Transverse colon (tissue), 4 donors: ENCODE data around the gene BCAM.

Experiments used
- POLR2A ChIP-seq: fragments of 450-650 bp; IDR thresholded peaks from one replicate; pipeline ENCODE4 v1.6.1; 2016; ENCODE audit warnings: antibody characterized with exemption, mild to moderate bottlenecking, moderate library complexity
- POLR2AphosphoS5 ChIP-seq, 3 donors: sonication (generic); formaldehyde crosslinking; IDR thresholded peaks; one replicate each; pipeline ENCODE4 v1.6.1; 2016; ENCODE audit warnings: antibody characterized with exemption in 3 of 3
- TF ChIP-seq, protein P1 (sequence below), 5 experiments: fragments of 200-600 bp in 3 of 5; fragments of 450-650 bp in 2 of 5; sonication (generic) in 3 of 5; IDR thresholded peaks; 1 replicate in 2 of 5; 2 replicates in 3 of 5; pipeline ENCODE4 v1.5.1; 2016 to 2017; ENCODE audit warnings: antibody characterized with exemption in 5 of 5, inconsistent platforms in 3 of 5, mild to moderate bottlenecking in 2 of 5, moderate library complexity in 1 of 5

DNA sequence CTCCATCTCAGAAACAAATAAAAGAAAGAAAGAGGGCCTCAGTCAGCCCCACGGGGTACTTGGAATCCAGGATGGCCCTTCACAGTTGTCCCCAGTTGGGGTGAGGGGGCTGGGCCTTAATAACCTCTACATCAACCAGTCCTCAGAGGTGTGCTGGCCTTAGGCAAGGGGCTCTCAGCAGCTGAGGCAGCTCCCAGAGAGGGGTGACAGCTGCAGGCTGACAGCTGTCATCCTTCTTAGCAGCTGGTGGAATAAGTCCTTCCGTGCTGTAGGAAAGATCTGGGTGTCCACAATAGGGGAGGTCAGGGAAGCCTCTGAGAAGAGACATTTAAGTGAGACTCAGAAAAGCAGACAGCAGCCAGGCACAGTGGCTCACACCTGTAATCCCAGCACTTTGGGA lies 7.4 kb downstream of the BCAM start:
- TF ChIP-seq, protein P1, sequence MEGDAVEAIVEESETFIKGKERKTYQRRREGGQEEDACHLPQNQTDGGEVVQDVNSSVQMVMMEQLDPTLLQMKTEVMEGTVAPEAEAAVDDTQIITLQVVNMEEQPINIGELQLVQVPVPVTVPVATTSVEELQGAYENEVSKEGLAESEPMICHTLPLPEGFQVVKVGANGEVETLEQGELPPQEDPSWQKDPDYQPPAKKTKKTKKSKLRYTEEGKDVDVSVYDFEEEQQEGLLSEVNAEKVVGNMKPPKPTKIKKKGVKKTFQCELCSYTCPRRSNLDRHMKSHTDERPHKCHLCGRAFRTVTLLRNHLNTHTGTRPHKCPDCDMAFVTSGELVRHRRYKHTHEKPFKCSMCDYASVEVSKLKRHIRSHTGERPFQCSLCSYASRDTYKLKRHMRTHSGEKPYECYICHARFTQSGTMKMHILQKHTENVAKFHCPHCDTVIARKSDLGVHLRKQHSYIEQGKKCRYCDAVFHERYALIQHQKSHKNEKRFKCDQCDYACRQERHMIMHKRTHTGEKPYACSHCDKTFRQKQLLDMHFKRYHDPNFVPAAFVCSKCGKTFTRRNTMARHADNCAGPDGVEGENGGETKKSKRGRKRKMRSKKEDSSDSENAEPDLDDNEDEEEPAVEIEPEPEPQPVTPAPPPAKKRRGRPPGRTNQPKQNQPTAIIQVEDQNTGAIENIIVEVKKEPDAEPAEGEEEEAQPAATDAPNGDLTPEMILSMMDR (IDR thresholded peaks at IDR 0.05), result no peak
- no peak for TF ChIP-seq POLR2A
- TF ChIP-seq POLR2AphosphoS5 (IDR thresholded peaks at IDR 0.05), result no peak
